GM23338 (cell line): Measurements from ENCODE around the gene FOXP1. TPM values are rescaled to one million over a fixed set of nuclear protein-coding genes. Genes with fewer than 3 reads are reported as not detected.

Experiments used
- ATAC-seq: fragments of 200-7000 bp; cut with Tn5 transposase; 3 replicates; pipeline ENCODE4 v1.9.1; 2020
- DNase-seq: peaks from one replicate; pipeline ENCODE4 v3.0.0-alpha.2; 2015; ENCODE audit warnings: low spot score
- H2AFZ ChIP-seq: fragments of 200-600 bp; sonication (generic); 2 replicates; pipeline ENCODE4 v1.8.0; 2016; ENCODE audit warnings: antibody characterized with exemption, mild to moderate bottlenecking, moderate library complexity
- H3F3A ChIP-seq: fragments of 200-600 bp; sonication (generic); replicated peaks from 2 replicates; pipeline ENCODE4 v1.8.0; 2017; ENCODE audit warnings: antibody characterized with exemption, mixed run types, low read depth
- H3K27ac ChIP-seq: fragments of 200-600 bp; sonication (generic); 2 replicates; pipeline ENCODE4 v1.6.1; 2016; ENCODE audit warnings: low read depth
- H3K27me3 ChIP-seq: fragments of 200-600 bp; sonication (generic); 2 replicates; pipeline ENCODE4 v1.8.0; 2016; ENCODE audit warnings: mild to moderate bottlenecking, mixed run types, moderate library complexity; ENCODE audit not compliant: insufficient read depth
- H3K36me3 ChIP-seq: fragments of 200-600 bp; sonication (generic); 2 replicates; pipeline ENCODE4 v1.8.0; 2016; ENCODE audit warnings: mild to moderate bottlenecking; ENCODE audit not compliant: insufficient read depth
- H3K4me1 ChIP-seq: fragments of 200-600 bp; sonication (generic); 2 replicates; pipeline ENCODE4 v1.8.0; 2016; ENCODE audit warnings: mild to moderate bottlenecking, moderate library complexity; ENCODE audit not compliant: insufficient read depth
- H3K4me2 ChIP-seq: fragments of 200-600 bp; sonication (generic); 2 replicates; pipeline ENCODE4 v1.7.1; 2017; ENCODE audit warnings: mixed run types
- H3K4me3 ChIP-seq: fragments of 200-600 bp; sonication (generic); 2 replicates; pipeline ENCODE4 v1.6.1; 2016; ENCODE audit warnings: mixed run types
- H3K79me2 ChIP-seq: fragments of 200-600 bp; sonication (generic); replicated peaks from 2 replicates; pipeline ENCODE4 v1.8.0; 2017; ENCODE audit warnings: mild to moderate bottlenecking; ENCODE audit not compliant: insufficient read depth
- H3K9me2 ChIP-seq: fragments of 200-600 bp; sonication (generic); 2 replicates; pipeline ENCODE4 v1.8.0; 2017; ENCODE audit not compliant: insufficient read depth
- H4K20me1 ChIP-seq: fragments of 200-600 bp; sonication (generic); replicated peaks from 2 replicates; pipeline ENCODE4 v1.8.0; 2017; ENCODE audit warnings: mild to moderate bottlenecking; ENCODE audit not compliant: insufficient read depth
- H3K27ac Mint-ChIP-seq: 2 replicates; pipeline ENCODE4 v1.8.0; 2020; ENCODE audit warnings: inconsistent platforms, mild to moderate bottlenecking, moderate library complexity, mixed read lengths
- H3K27me3 Mint-ChIP-seq: 3 replicates; pipeline ENCODE4 v1.8.0; 2022; ENCODE audit warnings: low read depth, mild to moderate bottlenecking, moderate library complexity, mixed read lengths, inconsistent platforms; ENCODE audit not compliant: insufficient read depth, poor library complexity
- H3K36me3 Mint-ChIP-seq: 3 replicates; pipeline ENCODE4 v1.8.0; 2021; ENCODE audit warnings: low read depth, mild to moderate bottlenecking, inconsistent platforms, moderate library complexity, mixed read lengths
- H3K4me1 Mint-ChIP-seq: 3 replicates; pipeline ENCODE4 v1.8.0; 2020; ENCODE audit warnings: mild to moderate bottlenecking, inconsistent platforms, mixed read lengths
- H3K4me3 Mint-ChIP-seq: 3 replicates; pipeline ENCODE4 v1.8.0; 2021; ENCODE audit warnings: moderate library complexity, mild to moderate bottlenecking, inconsistent platforms, mixed read lengths
- H3K9me3 Mint-ChIP-seq: 3 replicates; pipeline ENCODE4 v1.8.0; 2020; ENCODE audit warnings: moderate library complexity, mild to moderate bottlenecking, inconsistent platforms, mixed read lengths
- CREB1 ChIP-seq: fragments of 250-450 bp; sonication (Bioruptor Pico); IDR thresholded peaks from 2 replicates; pipeline ENCODE4 v1.5.0; 2020; ENCODE audit warnings: low read depth, mild to moderate bottlenecking, moderate library complexity
- CTCF ChIP-seq, 2 experiments: fragments of 200-600 bp in 1 of 2; sonication (generic) in 1 of 2; conservative IDR thresholded peaks; 2 replicates each; pipeline versions ENCODE4 v1.5.1 to v1.6.1; 2016 to 2017; ENCODE audit warnings: antibody characterized with exemption in 2 of 2, low read depth in 2 of 2, mild to moderate bottlenecking in 2 of 2, moderate library complexity in 1 of 2
- EZH2 ChIP-seq: fragments of 200-600 bp; sonication (generic); IDR thresholded peaks from one replicate; pipeline ENCODE4 v1.8.0; 2017; ENCODE audit warnings: antibody characterized with exemption, mild to moderate bottlenecking, low read depth; ENCODE audit not compliant: unreplicated experiment
- NANOG ChIP-seq: IDR thresholded peaks from 2 replicates; pipeline ENCODE4 v1.6.1; 2016; ENCODE audit warnings: antibody characterized with exemption, borderline replicate concordance
- STAT1 ChIP-seq: IDR thresholded peaks from one replicate; pipeline ENCODE4 v1.6.1; 2016; ENCODE audit warnings: antibody characterized with exemption; ENCODE audit not compliant: unreplicated experiment
- ZNF331 ChIP-seq: fragments of 250-450 bp; sonication (Bioruptor Pico); IDR thresholded peaks from 2 replicates; pipeline ENCODE4 v1.5.0; 2020; ENCODE audit warnings: low read depth, mild to moderate bottlenecking, moderate library complexity
- ZNF462 ChIP-seq: fragments of 250-450 bp; sonication (Bioruptor Pico); IDR thresholded peaks from 2 replicates; pipeline ENCODE4 v1.5.0; 2020; ENCODE audit warnings: mild to moderate bottlenecking, moderate library complexity
- polyA plus RNA-seq: library from polyadenylated mRNA; unstranded; fragments of >200 nt; fragmentation: Nextera tagmentation; extraction: Ambion mirVana; gene quantifications from 2 replicates; pipeline ENCODE4 v1.2.1, GENCODE V29; 2016
- total RNA-seq: library from RNA; depleted of rRNA; stranded (reverse); fragments of >200 nt; shearing (Covaris generic); gene quantifications from 2 replicates; pipeline ENCODE4 v1.2.3, GENCODE V29; 2014

FOXP1 gene
- total and polyA plus RNA-seq, 2 experiments from 2014 or later = 32.9 to 35.5 TPM

DNA sequence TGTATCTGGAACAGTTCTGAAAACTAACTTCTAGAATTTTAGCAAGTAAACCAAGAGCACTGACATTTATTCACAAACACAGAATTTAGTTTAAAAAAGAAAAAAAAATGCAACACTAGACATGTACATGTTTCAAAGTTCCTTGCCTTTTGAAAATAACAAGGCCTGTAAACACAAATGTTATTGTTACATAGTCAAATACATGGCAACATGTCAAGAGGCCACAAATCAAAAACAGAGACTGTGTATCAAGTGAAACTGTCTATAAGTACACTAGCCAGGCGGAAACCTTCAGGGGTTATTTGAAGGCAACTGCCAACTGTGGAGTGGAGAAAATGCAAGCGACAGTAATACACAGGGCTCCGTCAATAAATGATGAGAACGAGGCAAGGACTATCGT, 547.6 kb downstream of the FOXP1 start:
- Histone ChIP-seq H3K27ac (no peak overlapping the region), H3K79me2 (no peaks in the 10 kb centered on the region), H3F3A (no peaks in the 10 kb centered on the region), H3K4me1 (peaks cover 27% of the 10 kb centered on the region), H3K4me3 (no peak overlapping the region), H3K36me3 (0 out of 2 replicates have a peak, but pooled peaks cover 1% of the 10 kb centered on the region), H3K27me3 (no peaks in the 10 kb centered on the region), H2AFZ (no peak overlapping the region), H3K4me2 (no peak overlapping the region), H3K9me2 (no peaks in the 10 kb centered on the region), H4K20me1 (no peaks in the 10 kb centered on the region)
- Mint-ChIP-seq H3K36me3 (peaks cover 11% of the 10 kb centered on the region; the same call in 2 of the 3 replicates), H3K4me1 (peaks cover 42% of the 10 kb centered on the region), H3K27ac (no peak overlapping the region), H3K4me3 (no peak overlapping the region), H3K9me3 (no peaks in the 10 kb centered on the region), H3K27me3 (peaks cover 7% of the 10 kb centered on the region)
- no peak for ATAC-seq
- no peak for DNase-seq
- TF ChIP-seq NANOG (no peak), ZNF462 (CRISPR knock-in tag) (no peak), CTCF (conservative IDR thresholded peaks at IDR 0.05; ENCODE audit: low read depth in 2 of 2) (no peak), EZH2 (no peak), STAT1 (no peak), CREB1 (CRISPR knock-in tag) (no peak), ZNF331 (CRISPR knock-in tag) (no peak)
